AG09309 (cell line): ENCODE results near the gene ASTN2.

Experiments
- DNase-seq: peaks from one replicate; pipeline ENCODE4 v3.0.0-alpha.2; 2010; ENCODE audit warnings: low read depth
- H3K4me3 ChIP-seq: 2 replicates; pipeline ENCODE4 v1.5.1; 2011; ENCODE audit warnings: mild to moderate bottlenecking, low read depth, low read length, moderate library complexity; ENCODE audit not compliant: control insufficient read depth
- CTCF ChIP-seq: IDR thresholded peaks from 2 replicates; pipeline ENCODE4 v1.5.1; 2011; ENCODE audit warnings: mild to moderate bottlenecking, low read depth, low read length, inconsistent platforms; ENCODE audit not compliant: insufficient read depth, control insufficient read depth; ENCODE audit errors: missing control alignments

ASTN2 gene

GRCh38 chr9:117403403-117403811 is 11.4 kb downstream of the ASTN2 start:
- no peak for TF ChIP-seq CTCF
- no peak for DNase-seq
- H3K4me3 ChIP-seq = no peak overlapping the region

- H3K4me3 ChIP-seq = no peak overlapping the region
- DNase-seq = no peak
- TF ChIP-seq CTCF = no peak
Observed at GRCh38 chr9:117400171-117400570, 14.7 kb downstream of the ASTN2 start.

- TF ChIP-seq CTCF = no peak
- DNase-seq = no peak
- H3K4me3 ChIP-seq = no peak overlapping the region
Observed at GRCh38 chr9:117395151-117395650, 19.7 kb downstream of the ASTN2 start.

GRCh38 chr9:117394655-117395054 is 20.2 kb downstream of the ASTN2 start:
- TF ChIP-seq CTCF = no peak
- no peak overlapping the region for H3K4me3 ChIP-seq
- DNase-seq = no peak

- no peak for TF ChIP-seq CTCF
- no peak overlapping the region for H3K4me3 ChIP-seq
- DNase-seq = no peak
Observed at GRCh38 chr9:117392992-117393391, 21.9 kb downstream of the ASTN2 start.

- no peak for DNase-seq
- no peak for TF ChIP-seq CTCF
- H3K4me3 ChIP-seq = no peak overlapping the region
Observed at GRCh38 chr9:117387422-117387821, 27.4 kb downstream of the ASTN2 start.

GRCh38 chr9:117379341-117379740 is 35.5 kb downstream of the ASTN2 start:
- TF ChIP-seq CTCF = no peak
- no peak for DNase-seq
- H3K4me3 ChIP-seq = no peak overlapping the region
